ENCODE measurements around the gene CCBE1. TPM values are rescaled to one million over a fixed set of nuclear protein-coding genes. Genes with fewer than 3 reads are reported as not detected.

CCBE1 gene
- total RNA-seq, 1 donor from 2014 or later, result 4.1 TPM

DNA sequence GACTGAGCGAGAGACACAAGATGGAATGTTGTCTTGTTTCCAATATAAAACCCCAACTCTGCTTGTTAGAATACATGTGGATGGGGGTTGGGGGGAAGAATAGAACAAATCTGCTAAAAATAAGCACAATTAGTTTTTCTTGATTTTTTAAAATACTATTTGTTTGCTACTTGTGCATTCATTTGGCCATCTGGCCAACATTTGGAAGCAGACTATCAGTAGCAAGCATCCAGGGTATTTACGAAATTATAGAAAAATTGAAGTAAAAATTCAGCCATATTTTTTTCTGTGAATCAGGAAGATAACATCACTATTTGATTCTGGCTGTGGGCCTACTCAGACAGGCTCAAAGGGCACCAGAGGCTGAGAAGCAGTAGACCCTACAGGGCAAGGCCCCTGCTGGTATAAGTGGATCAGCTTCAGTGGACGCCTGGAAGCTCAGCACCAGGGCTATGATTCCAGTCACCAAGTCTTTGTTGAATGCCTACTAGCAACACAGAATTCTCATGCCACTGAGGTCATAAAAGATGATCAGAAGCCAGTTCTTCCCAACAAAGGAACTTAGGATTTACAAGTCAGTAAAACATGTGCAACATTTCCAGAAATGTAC is 133.9 kb downstream of the CCBE1 start:
- Mint-ChIP-seq H3K36me3 (ENCODE audit: low read depth, unreplicated experiment) (no peaks in the 10 kb centered on the region), H3K27me3 (ENCODE audit: low read depth, unreplicated experiment) (peaks cover 12% of the 10 kb centered on the region), H3K4me1 (ENCODE audit: low read depth, unreplicated experiment) (peaks cover 6% of the 10 kb centered on the region), H3K9me3 (ENCODE audit: unreplicated experiment) (peaks cover 1% of the 10 kb centered on the region), H3K4me3 (ENCODE audit: unreplicated experiment) (no peak overlapping the region), H3K27ac (ENCODE audit: unreplicated experiment) (no peak overlapping the region)
- H3K27me3 ChIP-seq (ENCODE audit: insufficient read depth, low read length), result no peaks in the 10 kb centered on the region
- TF ChIP-seq, protein P1, sequence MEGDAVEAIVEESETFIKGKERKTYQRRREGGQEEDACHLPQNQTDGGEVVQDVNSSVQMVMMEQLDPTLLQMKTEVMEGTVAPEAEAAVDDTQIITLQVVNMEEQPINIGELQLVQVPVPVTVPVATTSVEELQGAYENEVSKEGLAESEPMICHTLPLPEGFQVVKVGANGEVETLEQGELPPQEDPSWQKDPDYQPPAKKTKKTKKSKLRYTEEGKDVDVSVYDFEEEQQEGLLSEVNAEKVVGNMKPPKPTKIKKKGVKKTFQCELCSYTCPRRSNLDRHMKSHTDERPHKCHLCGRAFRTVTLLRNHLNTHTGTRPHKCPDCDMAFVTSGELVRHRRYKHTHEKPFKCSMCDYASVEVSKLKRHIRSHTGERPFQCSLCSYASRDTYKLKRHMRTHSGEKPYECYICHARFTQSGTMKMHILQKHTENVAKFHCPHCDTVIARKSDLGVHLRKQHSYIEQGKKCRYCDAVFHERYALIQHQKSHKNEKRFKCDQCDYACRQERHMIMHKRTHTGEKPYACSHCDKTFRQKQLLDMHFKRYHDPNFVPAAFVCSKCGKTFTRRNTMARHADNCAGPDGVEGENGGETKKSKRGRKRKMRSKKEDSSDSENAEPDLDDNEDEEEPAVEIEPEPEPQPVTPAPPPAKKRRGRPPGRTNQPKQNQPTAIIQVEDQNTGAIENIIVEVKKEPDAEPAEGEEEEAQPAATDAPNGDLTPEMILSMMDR (IDR thresholded peaks at IDR 0.05; ENCODE audit: insufficient read depth, low read depth, low read length), result no peak
- no peak for TF ChIP-seq EZH2 (IDR thresholded peaks at IDR 0.05; ENCODE audit: insufficient read depth, low read length)
- no peak overlapping the region for H3K4me3 ChIP-seq (ENCODE audit: insufficient read depth, low read depth, low read length)
- H3K36me3 ChIP-seq (ENCODE audit: insufficient read depth, low read length), result no peaks in the 10 kb centered on the region
- no peaks in the 10 kb centered on the region for H3K79me2 ChIP-seq (ENCODE audit: insufficient read depth, low read length)
- H3K4me1 ChIP-seq (ENCODE audit: insufficient read depth, low read length), result no peaks in the 10 kb centered on the region
- no peak overlapping the region for H3K27ac ChIP-seq (ENCODE audit: low read depth, low read length)
- no peak overlapping the region for H3K4me2 ChIP-seq (ENCODE audit: low read length)
- H3K9ac ChIP-seq (ENCODE audit: low read length), result no peak overlapping the region
- no peaks in the 10 kb centered on the region for H4K20me1 ChIP-seq (ENCODE audit: insufficient read depth, low read length)
- FAIRE-seq (no peak), DNase-seq (ENCODE audit: low read depth) (no peak)
- H3K9me3 ChIP-seq (ENCODE audit: insufficient read depth, low read depth, low read length), result no peaks in the 10 kb centered on the region
- no peak overlapping the region for H2AFZ ChIP-seq (ENCODE audit: low read depth, low read length)

DNA sequence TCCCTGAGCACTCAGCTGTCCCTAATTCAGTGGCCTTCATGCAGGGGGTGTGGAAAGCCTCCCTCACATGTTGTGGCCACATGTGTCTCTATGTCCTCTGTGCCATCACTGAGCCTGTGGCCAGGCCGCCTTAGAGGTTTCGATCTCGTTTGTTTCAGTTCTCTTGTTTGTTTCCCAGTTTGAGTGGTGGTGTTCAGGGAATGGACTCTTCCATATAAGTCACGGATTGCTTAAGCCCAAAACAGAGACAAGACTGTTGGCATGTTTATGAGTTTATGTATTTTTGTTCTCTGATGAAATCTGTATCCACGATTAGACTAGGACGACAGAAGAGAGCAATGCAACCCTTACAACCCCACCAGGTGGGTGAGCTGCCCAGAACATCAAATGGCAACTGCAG is 134.5 kb downstream of the CCBE1 start:
- Mint-ChIP-seq H3K9me3 (ENCODE audit: unreplicated experiment) (peaks cover 6% of the 10 kb centered on the region), H3K27ac (ENCODE audit: unreplicated experiment) (no peak overlapping the region), H3K27me3 (ENCODE audit: low read depth, unreplicated experiment) (peaks cover 17% of the 10 kb centered on the region), H3K36me3 (ENCODE audit: low read depth, unreplicated experiment) (no peaks in the 10 kb centered on the region), H3K4me1 (ENCODE audit: low read depth, unreplicated experiment) (peaks cover 6% of the 10 kb centered on the region), H3K4me3 (ENCODE audit: unreplicated experiment) (no peak overlapping the region)
- Histone ChIP-seq H3K4me2 (ENCODE audit: low read length) (no peak overlapping the region), H3K4me1 (ENCODE audit: insufficient read depth, low read length) (no peaks in the 10 kb centered on the region), H3K9me3 (ENCODE audit: insufficient read depth, low read depth, low read length) (no peaks in the 10 kb centered on the region), H3K27me3 (ENCODE audit: insufficient read depth, low read length) (no peaks in the 10 kb centered on the region), H4K20me1 (ENCODE audit: insufficient read depth, low read length) (no peaks in the 10 kb centered on the region), H3K27ac (ENCODE audit: low read depth, low read length) (no peak overlapping the region), H3K36me3 (ENCODE audit: insufficient read depth, low read length) (no peaks in the 10 kb centered on the region), H3K9ac (ENCODE audit: low read length) (no peak overlapping the region), H2AFZ (ENCODE audit: low read depth, low read length) (no peak overlapping the region), H3K79me2 (ENCODE audit: insufficient read depth, low read length) (no peaks in the 10 kb centered on the region), H3K4me3 (ENCODE audit: insufficient read depth, low read depth, low read length) (no peak overlapping the region)
- DNase-seq (ENCODE audit: low read depth) (no peak), FAIRE-seq (no peak)
- TF ChIP-seq, protein P1 (IDR thresholded peaks at IDR 0.05; ENCODE audit: insufficient read depth, low read depth, low read length), result no peak
- TF ChIP-seq EZH2 (IDR thresholded peaks at IDR 0.05; ENCODE audit: insufficient read depth, low read length), result no peak

DNA sequence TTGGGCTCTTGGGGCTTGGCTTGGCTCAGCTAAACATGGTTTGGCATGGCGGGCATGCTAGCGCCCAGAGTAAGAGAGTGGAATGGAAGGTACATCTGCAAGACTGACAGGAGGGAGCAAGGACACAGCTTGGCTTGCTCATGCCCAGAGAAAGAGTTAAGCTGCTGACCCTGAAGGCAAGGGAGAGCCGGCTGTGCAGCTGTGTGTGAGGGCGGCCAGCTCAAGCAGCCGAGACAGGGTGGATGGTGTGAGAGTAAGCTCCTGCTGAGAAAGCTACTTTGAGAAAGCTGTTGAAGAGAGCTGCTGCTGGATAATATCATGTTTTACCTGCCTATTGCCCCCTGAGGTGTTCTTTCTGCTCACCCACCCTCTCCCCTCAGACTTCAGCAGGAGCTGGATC is 135.6 kb downstream of the CCBE1 start:
- Histone ChIP-seq H3K4me3 (ENCODE audit: insufficient read depth, low read depth, low read length) (no peak overlapping the region), H3K27me3 (ENCODE audit: insufficient read depth, low read length) (no peaks in the 10 kb centered on the region), H3K36me3 (ENCODE audit: insufficient read depth, low read length) (no peaks in the 10 kb centered on the region), H3K9ac (ENCODE audit: low read length) (no peak overlapping the region), H4K20me1 (ENCODE audit: insufficient read depth, low read length) (no peaks in the 10 kb centered on the region), H3K9me3 (ENCODE audit: insufficient read depth, low read depth, low read length) (peaks cover 2% of the 10 kb centered on the region), H3K79me2 (ENCODE audit: insufficient read depth, low read length) (no peaks in the 10 kb centered on the region), H3K4me2 (ENCODE audit: low read length) (no peak overlapping the region), H2AFZ (ENCODE audit: low read depth, low read length) (no peak overlapping the region), H3K27ac (ENCODE audit: low read depth, low read length) (no peak overlapping the region), H3K4me1 (ENCODE audit: insufficient read depth, low read length) (no peaks in the 10 kb centered on the region)
- Mint-ChIP-seq H3K9me3 (ENCODE audit: unreplicated experiment) (peaks cover 12% of the 10 kb centered on the region), H3K4me1 (ENCODE audit: low read depth, unreplicated experiment) (peaks cover 4% of the 10 kb centered on the region), H3K4me3 (ENCODE audit: unreplicated experiment) (no peak overlapping the region), H3K36me3 (ENCODE audit: low read depth, unreplicated experiment) (no peaks in the 10 kb centered on the region), H3K27ac (ENCODE audit: unreplicated experiment) (no peak overlapping the region), H3K27me3 (ENCODE audit: low read depth, unreplicated experiment) (peaks cover 17% of the 10 kb centered on the region)
- no peak for FAIRE-seq
- TF ChIP-seq EZH2 (IDR thresholded peaks at IDR 0.05; ENCODE audit: insufficient read depth, low read length), result no peak
- TF ChIP-seq, protein P1 (IDR thresholded peaks at IDR 0.05; ENCODE audit: insufficient read depth, low read depth, low read length), result no peak
- DNase-seq (ENCODE audit: low read depth), result no peak
